Tibial nerve (tissue), 4 donors: ENCODE data around the gene RAPGEF6. TPM values are rescaled to one million over a fixed set of nuclear protein-coding genes. Genes with fewer than 3 reads are reported as not detected.

Experiments
- DNase-seq, 2 donors: peaks; one replicate each; pipeline ENCODE4 v3.0.0-alpha.2; 2019; ENCODE audit warnings: low spot score in 2 of 2
- H3K27ac ChIP-seq, 4 donors: fragments of 200-600 bp; sonication (generic) in 3 of 4; one replicate each; pipeline ENCODE4 v1.5.1; 2017 to 2019; ENCODE audit warnings: mild to moderate bottlenecking in 1 of 4
- H3K27me3 ChIP-seq, 2 donors: fragments of 200-600 bp; sonication (generic) in 1 of 2; one replicate each; pipeline versions ENCODE4 v1.5.1 to v1.6.0; 2017 to 2019
- H3K36me3 ChIP-seq, 3 donors: fragments of 200-600 bp; sonication (generic); one replicate each; pipeline ENCODE4 v1.5.1; 2018 to 2019
- H3K4me1 ChIP-seq, 4 donors: fragments of 200-600 bp; sonication (generic) in 3 of 4; one replicate each; pipeline ENCODE4 v1.5.1; 2017 to 2019
- H3K4me3 ChIP-seq, 4 donors: fragments of 200-600 bp; sonication (generic) in 3 of 4; one replicate each; pipeline ENCODE4 v1.5.1; 2017 to 2019; ENCODE audit warnings: mild to moderate bottlenecking in 1 of 4, moderate library complexity in 1 of 4
- H3K9me3 ChIP-seq, 4 donors: fragments of 200-600 bp; sonication (generic) in 3 of 4; one replicate each; pipeline ENCODE4 v1.5.1; 2017 to 2019
- EP300 ChIP-seq, 2 donors: sonication (generic); formaldehyde crosslinking; IDR thresholded peaks; one replicate each; pipeline ENCODE4 v1.6.1; 2017; ENCODE audit warnings: antibody characterized with exemption in 2 of 2, mild to moderate bottlenecking in 1 of 2
- POLR2A ChIP-seq, 2 donors: fragments of 450-650 bp; IDR thresholded peaks; one replicate each; pipeline ENCODE4 v1.6.1; 2017; ENCODE audit warnings: antibody characterized with exemption in 2 of 2, mild to moderate bottlenecking in 2 of 2, moderate library complexity in 2 of 2
- WGBS, 2 donors: methylation state at CpG; one replicate each; pipeline ENCODE4 v1.1.5; 2018; 5-methylcytosine and 5-hydroxymethylcytosine counted together
- total RNA-seq, 4 donors: library from RNA; depleted of rRNA; stranded (reverse); fragments of >200 nt; gene quantifications; one replicate each; pipeline ENCODE4 v1.1.0, GENCODE V29; 2016
- TF ChIP-seq, protein P1 (sequence below), 5 experiments: fragments of 200-600 bp in 3 of 5; fragments of 450-650 bp in 2 of 5; sonication (generic) in 3 of 5; IDR thresholded peaks; one replicate each; pipeline ENCODE4 v1.5.1; 2016 to 2019; ENCODE audit warnings: antibody characterized with exemption in 5 of 5, mild to moderate bottlenecking in 3 of 5, moderate library complexity in 2 of 5

RAPGEF6 gene
- total RNA-seq, 4 donors from 2014 or later, result 25.1 to 36.4 (median 26.6) TPM

- no peak for DNase-seq
- H3K27ac ChIP-seq, result no peak overlapping the region
- peaks cover 0 to 3% (median 0%) of the 10 kb centered on the region in 3 donors for H3K36me3 ChIP-seq
- H3K4me1 ChIP-seq, result peaks cover 0 to 29% (median under 1%) of the 10 kb centered on the region in 4 donors
- 58 to 64% methylated on average over 6 of the region's 6 CpGs for WGBS, 2 donors
- no peaks in the 10 kb centered on the region for H3K9me3 ChIP-seq
- no peak overlapping the region for H3K4me3 ChIP-seq
- TF ChIP-seq POLR2A (IDR thresholded peaks at IDR 0.05) (no peak), EP300 (IDR thresholded peaks at IDR 0.05) (no peak)
- TF ChIP-seq, protein P1, sequence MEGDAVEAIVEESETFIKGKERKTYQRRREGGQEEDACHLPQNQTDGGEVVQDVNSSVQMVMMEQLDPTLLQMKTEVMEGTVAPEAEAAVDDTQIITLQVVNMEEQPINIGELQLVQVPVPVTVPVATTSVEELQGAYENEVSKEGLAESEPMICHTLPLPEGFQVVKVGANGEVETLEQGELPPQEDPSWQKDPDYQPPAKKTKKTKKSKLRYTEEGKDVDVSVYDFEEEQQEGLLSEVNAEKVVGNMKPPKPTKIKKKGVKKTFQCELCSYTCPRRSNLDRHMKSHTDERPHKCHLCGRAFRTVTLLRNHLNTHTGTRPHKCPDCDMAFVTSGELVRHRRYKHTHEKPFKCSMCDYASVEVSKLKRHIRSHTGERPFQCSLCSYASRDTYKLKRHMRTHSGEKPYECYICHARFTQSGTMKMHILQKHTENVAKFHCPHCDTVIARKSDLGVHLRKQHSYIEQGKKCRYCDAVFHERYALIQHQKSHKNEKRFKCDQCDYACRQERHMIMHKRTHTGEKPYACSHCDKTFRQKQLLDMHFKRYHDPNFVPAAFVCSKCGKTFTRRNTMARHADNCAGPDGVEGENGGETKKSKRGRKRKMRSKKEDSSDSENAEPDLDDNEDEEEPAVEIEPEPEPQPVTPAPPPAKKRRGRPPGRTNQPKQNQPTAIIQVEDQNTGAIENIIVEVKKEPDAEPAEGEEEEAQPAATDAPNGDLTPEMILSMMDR (IDR thresholded peaks at IDR 0.05), result no peak
- no peaks in the 10 kb centered on the region for H3K27me3 ChIP-seq
Measured at GRCh38 chr5:131536211-131536826, 98.7 kb downstream of the RAPGEF6 start.

DNA sequence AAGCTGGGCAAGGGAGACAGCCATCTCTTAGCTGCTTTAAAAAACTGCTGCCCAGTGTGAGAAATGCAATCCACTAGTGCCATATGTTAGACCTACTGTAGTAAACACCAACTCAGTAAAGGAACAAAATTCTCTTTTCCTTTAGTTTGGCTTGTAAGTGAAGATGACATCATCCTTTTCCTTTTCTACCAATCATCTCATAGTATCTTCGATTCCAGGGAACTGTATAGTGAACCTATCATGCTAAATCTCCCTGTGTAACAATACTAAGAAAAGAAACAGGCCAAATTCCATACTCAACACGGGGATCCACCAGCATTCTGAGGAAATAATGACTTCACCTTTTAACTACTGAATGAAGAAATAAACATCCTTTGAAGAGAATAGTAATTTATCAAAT is 100.1 kb downstream of the RAPGEF6 start:
- Histone ChIP-seq H3K4me1 (peaks cover 0 to 36% (median 3%) of the 10 kb centered on the region in 4 donors), H3K27ac (no peak overlapping the region), H3K27me3 (no peaks in the 10 kb centered on the region), H3K4me3 (no peak overlapping the region), H3K9me3 (no peaks in the 10 kb centered on the region), H3K36me3 (peaks cover 0 to 3% (median 0%) of the 10 kb centered on the region in 3 donors)
- no peak for DNase-seq
- 63 to 71% methylated on average over 2 of the region's 2 CpGs for WGBS, 2 donors
- no peak for TF ChIP-seq EP300 (IDR thresholded peaks at IDR 0.05)
- TF ChIP-seq POLR2A (IDR thresholded peaks at IDR 0.05), result no peak
- TF ChIP-seq, protein P1 (IDR thresholded peaks at IDR 0.05), result no peak

DNA sequence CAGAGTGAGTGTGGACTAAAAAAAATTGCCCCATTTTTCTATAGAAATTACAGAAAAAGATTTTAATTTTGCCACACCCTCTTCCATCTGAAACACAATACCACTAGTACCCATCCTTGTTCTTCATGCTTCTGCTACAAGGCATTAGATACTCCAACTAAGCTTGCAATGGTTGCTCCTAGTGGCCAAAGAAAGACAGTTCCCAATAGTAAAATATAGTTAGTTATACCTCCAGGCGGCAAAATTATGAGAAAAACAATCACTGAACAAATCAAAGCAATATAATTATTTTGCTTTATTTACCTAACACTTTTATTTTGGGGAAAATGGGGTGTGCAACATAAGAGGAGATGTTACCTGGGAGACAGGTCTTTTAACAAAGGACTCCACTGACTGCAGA is 101.2 kb downstream of the RAPGEF6 start:
- no peaks in the 10 kb centered on the region for H3K27me3 ChIP-seq
- TF ChIP-seq POLR2A (IDR thresholded peaks at IDR 0.05), result no peak
- no peak for TF ChIP-seq EP300 (IDR thresholded peaks at IDR 0.05)
- no peak overlapping the region for H3K27ac ChIP-seq
- WGBS, 2 donors, result 94 to 98% methylated on average over 1 of the region's 1 CpG
- no peaks in the 10 kb centered on the region for H3K9me3 ChIP-seq
- peaks cover 0 to 3% (median 0%) of the 10 kb centered on the region in 3 donors for H3K36me3 ChIP-seq
- DNase-seq, result no peak
- no peak overlapping the region for H3K4me3 ChIP-seq
- peaks cover 0 to 38% (median 3%) of the 10 kb centered on the region in 4 donors for H3K4me1 ChIP-seq

GRCh38 chr5:131532031-131532640 is 102.9 kb downstream of the RAPGEF6 start:
- TF ChIP-seq POLR2A (IDR thresholded peaks at IDR 0.05) (no peak), EP300 (IDR thresholded peaks at IDR 0.05) (no peak)
- TF ChIP-seq, protein P1 (IDR thresholded peaks at IDR 0.05), result no peak
- peaks cover 0 to 42% (median 3%) of the 10 kb centered on the region in 4 donors for H3K4me1 ChIP-seq
- H3K36me3 ChIP-seq, result no peaks in the 10 kb centered on the region
- no peak for DNase-seq
- H3K27ac ChIP-seq, result peak overlapping the region in 2 of 4 donors; percentile 32 to 33
- 48 to 59% methylated on average over 6 of the region's 6 CpGs for WGBS, 2 donors
- H3K27me3 ChIP-seq, result no peaks in the 10 kb centered on the region
- H3K4me3 ChIP-seq, result peak overlapping the region in 2 of 4 donors; percentile 6 to 13
- H3K9me3 ChIP-seq, result no peaks in the 10 kb centered on the region

DNA sequence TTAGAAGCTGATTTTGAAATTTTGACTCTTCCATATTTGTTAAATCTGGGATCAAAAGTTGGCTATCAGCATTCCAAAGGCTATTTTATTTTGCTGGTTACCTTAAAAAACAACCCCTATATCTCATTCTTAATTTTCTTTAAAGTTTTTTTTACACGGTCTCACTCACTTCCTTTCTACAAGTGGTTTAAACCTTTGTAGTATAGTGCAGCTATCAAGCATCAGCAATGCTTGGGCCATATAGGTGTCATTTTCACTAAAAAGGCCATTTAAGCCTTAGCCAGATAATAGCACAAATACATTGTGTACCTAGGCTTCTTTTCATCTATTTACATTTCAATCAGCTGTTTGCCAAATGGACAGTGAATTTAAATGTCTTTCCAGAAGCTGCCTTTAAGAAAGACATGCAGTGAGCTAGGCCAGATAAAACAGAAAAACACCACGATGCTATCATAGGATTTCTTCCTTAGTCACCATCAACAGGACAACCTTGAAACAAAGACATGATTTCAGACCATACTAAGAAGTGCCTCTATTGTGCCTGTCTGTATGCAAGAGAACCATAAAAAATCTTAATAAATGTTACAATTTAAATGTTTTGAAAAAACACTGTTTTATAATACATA is 104.2 kb downstream of the RAPGEF6 start:
- no peak for DNase-seq
- no peak overlapping the region for H3K27ac ChIP-seq

More for the DNA sequence above, 104.2 kb downstream of the RAPGEF6 start:
- Histone ChIP-seq H3K4me1 (peaks cover 0 to 31% (median 3%) of the 10 kb centered on the region in 4 donors), H3K9me3 (no peaks in the 10 kb centered on the region), H3K36me3 (no peaks in the 10 kb centered on the region), H3K27me3 (no peaks in the 10 kb centered on the region), H3K4me3 (no peak overlapping the region)
- TF ChIP-seq POLR2A (IDR thresholded peaks at IDR 0.05) (no peak), EP300 (IDR thresholded peaks at IDR 0.05) (no peak)
- TF ChIP-seq, protein P1 (IDR thresholded peaks at IDR 0.05), result no peak
- 55 to 60% methylated on average over 2 of the region's 2 CpGs for WGBS, 2 donors
